Osteoblast (primary cell): ENCODE data around the gene ADAMTS14. TPM values are rescaled to one million over a fixed set of nuclear protein-coding genes. Genes with fewer than 3 reads are reported as not detected.

ENCODE experiments used
- DNase-seq: peaks from one replicate; pipeline ENCODE4 v3.0.0; 2011; ENCODE audit warnings: low spot score, mixed read lengths; ENCODE audit not compliant: insufficient read length; ENCODE audit errors: missing footprints
- H2AFZ ChIP-seq: 2 replicates; pipeline ENCODE4 v1.6.0; 2011; ENCODE audit warnings: mild to moderate bottlenecking, low read length
- H3K27ac ChIP-seq: 2 replicates; pipeline ENCODE4 v1.5.1; 2011; ENCODE audit warnings: mild to moderate bottlenecking, low read depth, low read length, moderate library complexity
- H3K27me3 ChIP-seq: 2 replicates; pipeline ENCODE4 v1.6.0; 2012; ENCODE audit warnings: mild to moderate bottlenecking, control low read depth, inconsistent platforms, low read length, moderate library complexity; ENCODE audit not compliant: insufficient read depth
- H3K36me3 ChIP-seq: 2 replicates; pipeline ENCODE4 v1.5.1; 2011; ENCODE audit warnings: mild to moderate bottlenecking, low read length, control low read depth, moderate library complexity; ENCODE audit not compliant: insufficient read depth
- H3K4me1 ChIP-seq: 2 replicates; pipeline ENCODE4 v1.5.1; 2011; ENCODE audit warnings: mild to moderate bottlenecking, low read length, control low read depth, moderate library complexity; ENCODE audit not compliant: insufficient read depth
- H3K4me2 ChIP-seq: 2 replicates; pipeline ENCODE4 v1.6.0; 2011; ENCODE audit warnings: mild to moderate bottlenecking, low read length; ENCODE audit not compliant: insufficient read depth
- H3K4me3 ChIP-seq: fragments of 200-600 bp; sonication (generic); 3 replicates; pipeline ENCODE4 v1.5.1; 2012; ENCODE audit warnings: mild to moderate bottlenecking, low read length, inconsistent platforms; ENCODE audit not compliant: insufficient read depth
- H3K79me2 ChIP-seq: 2 replicates; pipeline ENCODE4 v1.6.0; 2012; ENCODE audit warnings: mild to moderate bottlenecking, low read length, control low read depth, inconsistent platforms; ENCODE audit not compliant: insufficient read depth
- H3K9me3 ChIP-seq: 2 replicates; pipeline ENCODE4 v1.5.1; 2011; ENCODE audit warnings: low read depth, low read length, control low read depth
- H4K20me1 ChIP-seq: 2 replicates; pipeline ENCODE4 v1.6.0; 2012; ENCODE audit warnings: mild to moderate bottlenecking, low read length, control low read depth; ENCODE audit not compliant: insufficient read depth
- CTCF ChIP-seq: IDR thresholded peaks from 2 replicates; pipeline ENCODE4 v1.5.1; 2011; ENCODE audit warnings: mild to moderate bottlenecking, low read depth, low read length, moderate library complexity; ENCODE audit errors: extremely low read depth
- total RNA-seq: library from RNA; depleted of rRNA; stranded (reverse); fragments of >200 nt; gene quantifications from 2 replicates; pipeline ENCODE4 v1.2.3, GENCODE V29; 2012

ADAMTS14 gene
- total RNA-seq, 1 donor, result 2.9 TPM

GRCh38 chr10:70778267-70778924 lies 106.1 kb downstream of the ADAMTS14 start:
- no peak overlapping the region for H3K4me3 ChIP-seq
- H3K27me3 ChIP-seq, result peaks cover 5% of the 10 kb centered on the region
- no peak for DNase-seq
- no peak overlapping the region for H3K27ac ChIP-seq
- H3K79me2 ChIP-seq, result no peaks in the 10 kb centered on the region
- no peaks in the 10 kb centered on the region for H3K9me3 ChIP-seq
- no peaks in the 10 kb centered on the region for H3K4me1 ChIP-seq
- TF ChIP-seq CTCF, result no peak
- no peak overlapping the region for H3K4me2 ChIP-seq
- H3K36me3 ChIP-seq, result no peaks in the 10 kb centered on the region
- no peaks in the 10 kb centered on the region for H4K20me1 ChIP-seq
- no peak overlapping the region for H2AFZ ChIP-seq

GRCh38 chr10:70779088-70779487 lies 106.8 kb downstream of the ADAMTS14 start:
- Histone ChIP-seq H3K36me3 (no peaks in the 10 kb centered on the region), H4K20me1 (no peaks in the 10 kb centered on the region), H3K4me3 (no peak overlapping the region), H2AFZ (no peak overlapping the region), H3K4me2 (no peak overlapping the region), H3K9me3 (no peaks in the 10 kb centered on the region), H3K27me3 (peaks cover 10% of the 10 kb centered on the region), H3K4me1 (no peaks in the 10 kb centered on the region), H3K79me2 (no peaks in the 10 kb centered on the region), H3K27ac (no peak overlapping the region)
- DNase-seq, result peak; percentile 51
- TF ChIP-seq CTCF, result no peak

GRCh38 chr10:70779511-70780369 lies 107.4 kb downstream of the ADAMTS14 start:
- H3K4me3 ChIP-seq, result no peak overlapping the region
- no peaks in the 10 kb centered on the region for H4K20me1 ChIP-seq
- no peak overlapping the region for H3K4me2 ChIP-seq
- no peaks in the 10 kb centered on the region for H3K9me3 ChIP-seq
- TF ChIP-seq CTCF, result no peak
- H2AFZ ChIP-seq, result no peak overlapping the region
- peak; percentile 68 for DNase-seq
- H3K79me2 ChIP-seq, result no peaks in the 10 kb centered on the region
- H3K4me1 ChIP-seq, result no peaks in the 10 kb centered on the region
- no peaks in the 10 kb centered on the region for H3K36me3 ChIP-seq
- no peak overlapping the region for H3K27ac ChIP-seq
- H3K27me3 ChIP-seq, result peaks cover 10% of the 10 kb centered on the region

- Histone ChIP-seq H3K4me2 (no peak overlapping the region), H3K4me3 (no peak overlapping the region), H3K9me3 (no peaks in the 10 kb centered on the region), H2AFZ (no peak overlapping the region), H3K27ac (no peak overlapping the region), H3K36me3 (no peaks in the 10 kb centered on the region), H3K27me3 (peaks cover 10% of the 10 kb centered on the region), H4K20me1 (no peaks in the 10 kb centered on the region), H3K4me1 (no peaks in the 10 kb centered on the region), H3K79me2 (no peaks in the 10 kb centered on the region)
- TF ChIP-seq CTCF, result no peak
- DNase-seq, result peak; percentile 72
These were observed 108.1 kb downstream of the ADAMTS14 start for GRCh38 chr10:70780370-70780760.
